ENCODE results near the gene WTIP. TPM values are rescaled to one million over a fixed set of nuclear protein-coding genes. Genes with fewer than 3 reads are reported as not detected.

The WTIP gene
- total and polyA plus RNA-seq, 2 of the 4 experiments (the other 2 are of a cell fraction): 30.3 to 48.9 TPM

DNA sequence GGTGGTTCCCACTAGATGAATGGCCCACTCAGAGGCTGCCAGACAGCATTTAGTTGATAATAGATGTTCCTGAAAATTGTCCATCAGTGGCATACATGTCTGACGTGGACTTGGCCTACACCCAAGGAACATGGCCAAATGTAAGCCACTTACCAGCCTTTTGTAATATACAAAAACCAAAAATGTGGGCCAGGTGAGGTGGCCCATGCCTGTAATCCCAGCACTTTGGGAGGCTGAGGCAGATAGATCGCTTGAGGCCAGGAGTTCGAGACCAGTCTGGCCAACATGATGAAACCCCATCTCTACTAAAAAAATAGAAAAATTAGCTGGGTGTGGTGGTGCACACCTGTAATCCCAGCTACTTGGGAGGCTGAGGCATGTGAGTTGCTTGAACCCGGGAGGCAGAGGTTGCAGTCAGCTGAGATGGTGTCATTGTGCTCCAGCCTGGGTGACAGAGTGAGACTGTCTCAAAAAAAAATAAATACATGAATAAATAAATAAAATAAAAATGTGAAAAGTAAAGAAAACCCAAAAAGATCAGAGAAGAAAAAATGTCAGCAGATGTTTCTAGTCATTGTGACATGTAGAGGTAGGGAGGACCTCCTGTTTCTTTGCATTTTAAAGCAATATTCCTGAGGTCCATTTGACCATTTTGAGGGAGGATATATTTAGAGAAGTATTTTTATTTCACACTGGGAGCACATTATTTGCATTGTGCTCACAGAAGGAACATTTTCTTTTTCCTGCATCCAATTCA is 7.1 kb upstream of the WTIP start:
- BruUV-seq (replicated peaks): no TSS peak
- H3K14ac ChIP-seq (replicated peaks; ENCODE audit: low read depth, low read length): no peak overlapping the region
- peaks cover 6% of the 10 kb centered on the region for H3K4me1 ChIP-seq (ENCODE audit: control insufficient read depth, insufficient read depth, low read length)
- H3K9me1 ChIP-seq (ENCODE audit: insufficient read depth, low read length): peaks cover 14% of the 10 kb centered on the region
- H3K9ac ChIP-seq (ENCODE audit: low read depth, low read length): no peak overlapping the region
- H2AK5ac ChIP-seq (ENCODE audit: low read depth, low read length): no peak overlapping the region
- peak overlapping the region; percentile 62; the same call in 1 of the 2 replicates for H3K27ac ChIP-seq (ENCODE audit: insufficient read depth, low read length)
- H4K5ac ChIP-seq (ENCODE audit: low read depth, low read length): no peak overlapping the region
- no peak overlapping the region for H3K56ac ChIP-seq (ENCODE audit: extremely low read depth, insufficient read depth, low read length)
- H4K8ac ChIP-seq (ENCODE audit: low read depth in 2 of 2, low read length in 2 of 2): no peak overlapping the region
- no CpG with 5 or more reads among the region's 4 CpGs for WGBS, 2 experiments (ENCODE audit: extremely low coverage in 2 of 2, insufficient read length in 1 of 2)
- dilution Hi-C loops (cut with HindIII; ENCODE audit: low sequenced_read_pairs, unreplicated experiment): no loop called here
- ATAC-seq (ENCODE audit: low read depth) (peak; percentile 22), DNase-seq (peak; percentile 14)
- H2BK5ac ChIP-seq (ENCODE audit: low read depth, low read length, poor library complexity, severe bottlenecking): peak overlapping the region; percentile 24
- no peak overlapping the region for H2AK9ac ChIP-seq (replicated peaks; ENCODE audit: low read depth, low read length, poor library complexity)
- H2BK20ac ChIP-seq (ENCODE audit: low read depth, low read length): no peak overlapping the region
- H2BK15ac ChIP-seq (ENCODE audit: low read depth, low read length): no peak overlapping the region; the same call in 2 of the 3 replicates
- H3K36me3 ChIP-seq (ENCODE audit: control insufficient read depth, insufficient read depth, low read length): peaks cover 17% of the 10 kb centered on the region
- ChIA-PET CTCF (interaction anchor here (1.0 kb wide), 1 partner anchor 27 kb away, joined by 3 read pairs; no protein-coding TSS in a partner anchor), POLR2A (ENCODE audit: unreplicated experiment) (interaction anchor here (0.6 kb wide), 1 partner anchor 269 kb away, joined by 6 read pairs; no protein-coding TSS in a partner anchor)
- peaks cover 12% of the 10 kb centered on the region for H4K20me1 ChIP-seq (ENCODE audit: insufficient read depth, low read length)
- intact Hi-C loops (cut with micrococcal nuclease): loop anchor here (5.0 kb wide), 1 partner anchor 42 kb away; no protein-coding TSS in a partner anchor
- H3K27me3 ChIP-seq (ENCODE audit: control insufficient read depth, insufficient read depth, low read length): no peaks in the 10 kb centered on the region
- no peak overlapping the region; the same call in 1 of the 2 replicates for H3K4me2 ChIP-seq (ENCODE audit: low read depth, low read length)
- no peak overlapping the region for H4K91ac ChIP-seq (ENCODE audit: insufficient read depth, low read depth, low read length)
- H3K18ac ChIP-seq (ENCODE audit: low read depth, low read length): no peak overlapping the region
- no peak overlapping the region for H3K4ac ChIP-seq (ENCODE audit: low read depth, low read length)
- TF ChIP-seq RAD21 (IDR thresholded peaks at IDR 0.05; ENCODE audit: low read length) (no peak), CEBPB (IDR thresholded peaks at IDR 0.05; ENCODE audit: low read depth, low read length) (no peak), RCOR1 (IDR thresholded peaks at IDR 0.05; ENCODE audit: insufficient replicate concordance, low read length) (no peak), SMC3 (IDR thresholded peaks at IDR 0.05; ENCODE audit: low read depth, low read length) (no peak), MXI1 (IDR thresholded peaks at IDR 0.05; ENCODE audit: borderline replicate concordance, low read depth, low read length) (no peak), CHD1 (IDR thresholded peaks at IDR 0.05; ENCODE audit: low read depth, low read length) (no peak)
- TF ChIP-seq, protein P1, sequence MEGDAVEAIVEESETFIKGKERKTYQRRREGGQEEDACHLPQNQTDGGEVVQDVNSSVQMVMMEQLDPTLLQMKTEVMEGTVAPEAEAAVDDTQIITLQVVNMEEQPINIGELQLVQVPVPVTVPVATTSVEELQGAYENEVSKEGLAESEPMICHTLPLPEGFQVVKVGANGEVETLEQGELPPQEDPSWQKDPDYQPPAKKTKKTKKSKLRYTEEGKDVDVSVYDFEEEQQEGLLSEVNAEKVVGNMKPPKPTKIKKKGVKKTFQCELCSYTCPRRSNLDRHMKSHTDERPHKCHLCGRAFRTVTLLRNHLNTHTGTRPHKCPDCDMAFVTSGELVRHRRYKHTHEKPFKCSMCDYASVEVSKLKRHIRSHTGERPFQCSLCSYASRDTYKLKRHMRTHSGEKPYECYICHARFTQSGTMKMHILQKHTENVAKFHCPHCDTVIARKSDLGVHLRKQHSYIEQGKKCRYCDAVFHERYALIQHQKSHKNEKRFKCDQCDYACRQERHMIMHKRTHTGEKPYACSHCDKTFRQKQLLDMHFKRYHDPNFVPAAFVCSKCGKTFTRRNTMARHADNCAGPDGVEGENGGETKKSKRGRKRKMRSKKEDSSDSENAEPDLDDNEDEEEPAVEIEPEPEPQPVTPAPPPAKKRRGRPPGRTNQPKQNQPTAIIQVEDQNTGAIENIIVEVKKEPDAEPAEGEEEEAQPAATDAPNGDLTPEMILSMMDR (conservative IDR thresholded peaks at IDR 0.05; ENCODE audit: low read depth, low read length): no peak
- H2BK120ac ChIP-seq (ENCODE audit: low read depth, low read length): no peak overlapping the region
- no peak overlapping the region for H3K4me3 ChIP-seq (ENCODE audit: insufficient read depth, low read depth, low read length)
- no peak overlapping the region for H3K23ac ChIP-seq (ENCODE audit: low read depth, low read length)
- no peaks in the 10 kb centered on the region for H3K9me3 ChIP-seq (ENCODE audit: control insufficient read depth, insufficient read depth, low read length)
- H3K79me1 ChIP-seq (ENCODE audit: low read depth in 1 of 2, low read length in 2 of 2): peaks cover 4 to 32% of the 10 kb centered on the region in 2 experiments; a peak in 2 of 4 replicates
- in situ Hi-C loops (cut with MboI; ENCODE audit: low sequenced_read_pairs): no loop called here
- no peak overlapping the region for H2AFZ ChIP-seq (replicated peaks; ENCODE audit: low read length, poor library complexity)
